GM21447 (cell line): ENCODE measurements around the gene KCNQ1.

ENCODE experiments used
- ATAC-seq: cut with Tn5 transposase; IDR thresholded peaks from one replicate; pipeline ENCODE4 v1.9.1; 2021; ENCODE audit not compliant: unreplicated experiment

The KCNQ1 gene

GRCh38 chr11:2533587-2534133 lies 88.9 kb downstream of the KCNQ1 start:
- no peak for ATAC-seq

GRCh38 chr11:2534134-2534956 lies 89.5 kb downstream of the KCNQ1 start:
- ATAC-seq: no peak

GRCh38 chr11:2534957-2535672 lies 90.3 kb downstream of the KCNQ1 start:
- no peak for ATAC-seq

- no peak for ATAC-seq
Observed at GRCh38 chr11:2535673-2536439, 91.0 kb downstream of the KCNQ1 start.

GRCh38 chr11:2536440-2536989 lies 91.7 kb downstream of the KCNQ1 start:
- no peak for ATAC-seq

- no peak for ATAC-seq
Observed at GRCh38 chr11:2537010-2537705, 92.3 kb downstream of the KCNQ1 start.

- ATAC-seq: no peak
Observed at GRCh38 chr11:2537896-2538724, 93.3 kb downstream of the KCNQ1 start.

GRCh38 chr11:2538951-2539350 lies 94.1 kb downstream of the KCNQ1 start:
- no peak for ATAC-seq

GRCh38 chr11:2539371-2540222 lies 94.8 kb downstream of the KCNQ1 start:
- ATAC-seq: no peak

- no peak for ATAC-seq
Observed at GRCh38 chr11:2540223-2540991, 95.6 kb downstream of the KCNQ1 start.

- ATAC-seq: no peak
Observed at GRCh38 chr11:2540992-2541680, 96.3 kb downstream of the KCNQ1 start.

GRCh38 chr11:2541881-2542361 lies 97.1 kb downstream of the KCNQ1 start:
- ATAC-seq: no peak

GRCh38 chr11:2542406-2542805 lies 97.6 kb downstream of the KCNQ1 start:
- ATAC-seq: no peak

GRCh38 chr11:2547806-2548205 lies 103.0 kb downstream of the KCNQ1 start:
- no peak for ATAC-seq

GRCh38 chr11:2548596-2548995 lies 103.8 kb downstream of the KCNQ1 start:
- ATAC-seq: no peak

- no peak for ATAC-seq
Observed at GRCh38 chr11:2549080-2549479, 104.3 kb downstream of the KCNQ1 start.

- ATAC-seq: no peak
Observed at GRCh38 chr11:2549491-2549875, 104.7 kb downstream of the KCNQ1 start.
